ENCODE data around the gene MYH1.
"Not testable (repeated sequence)": the region's sequence is repeated elsewhere in the genome, so short reads cannot be mapped to it uniquely, and the experiment has no call there.

DNA sequence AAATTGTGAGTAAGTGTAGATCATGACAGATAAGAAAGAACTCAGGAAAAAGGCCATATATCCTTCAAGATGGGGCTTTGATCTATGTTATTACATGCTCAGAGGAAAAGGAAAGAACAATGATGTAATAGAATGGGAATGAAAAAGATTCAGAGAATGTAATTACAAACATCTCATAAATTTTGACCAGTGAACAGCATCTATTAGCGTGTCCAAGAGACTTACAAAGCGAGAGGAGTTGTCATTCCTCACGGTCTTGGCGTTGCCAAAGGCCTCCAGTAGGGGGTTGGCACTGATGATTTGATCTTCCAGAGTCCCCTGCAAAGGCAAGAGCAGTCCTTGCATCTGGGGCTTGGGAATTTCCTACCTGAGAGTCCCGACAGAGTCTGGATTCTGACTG is 25.1 kb upstream of the MYH1 start:
- TF ChIP-seq, protein P1, sequence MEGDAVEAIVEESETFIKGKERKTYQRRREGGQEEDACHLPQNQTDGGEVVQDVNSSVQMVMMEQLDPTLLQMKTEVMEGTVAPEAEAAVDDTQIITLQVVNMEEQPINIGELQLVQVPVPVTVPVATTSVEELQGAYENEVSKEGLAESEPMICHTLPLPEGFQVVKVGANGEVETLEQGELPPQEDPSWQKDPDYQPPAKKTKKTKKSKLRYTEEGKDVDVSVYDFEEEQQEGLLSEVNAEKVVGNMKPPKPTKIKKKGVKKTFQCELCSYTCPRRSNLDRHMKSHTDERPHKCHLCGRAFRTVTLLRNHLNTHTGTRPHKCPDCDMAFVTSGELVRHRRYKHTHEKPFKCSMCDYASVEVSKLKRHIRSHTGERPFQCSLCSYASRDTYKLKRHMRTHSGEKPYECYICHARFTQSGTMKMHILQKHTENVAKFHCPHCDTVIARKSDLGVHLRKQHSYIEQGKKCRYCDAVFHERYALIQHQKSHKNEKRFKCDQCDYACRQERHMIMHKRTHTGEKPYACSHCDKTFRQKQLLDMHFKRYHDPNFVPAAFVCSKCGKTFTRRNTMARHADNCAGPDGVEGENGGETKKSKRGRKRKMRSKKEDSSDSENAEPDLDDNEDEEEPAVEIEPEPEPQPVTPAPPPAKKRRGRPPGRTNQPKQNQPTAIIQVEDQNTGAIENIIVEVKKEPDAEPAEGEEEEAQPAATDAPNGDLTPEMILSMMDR (conservative IDR thresholded peaks at IDR 0.05; ENCODE audit: low read length) = not testable (repeated sequence)
- not testable (repeated sequence) for TF ChIP-seq EZH2phosphoT487 (IDR thresholded peaks at IDR 0.05; ENCODE audit: borderline replicate concordance)

All from Loucy (cell line).